GOT3 (cell line): ENCODE measurements around the gene HIVEP3.

Experiments used
- DNase-seq: peaks from one replicate; lab custom pipeline; 2025; ENCODE audit warnings: mixed read lengths; lab: John Stamatoyannopoulos, UW

HIVEP3 gene

GRCh38 chr1:41789661-41790330 lies 128.9 kb downstream of the HIVEP3 start:
- DNase-seq, result no peak

GRCh38 chr1:41788427-41788826 lies 130.3 kb downstream of the HIVEP3 start:
- no peak for DNase-seq

- no peak for DNase-seq
Observed at GRCh38 chr1:41784531-41785274, 134.0 kb downstream of the HIVEP3 start.

- DNase-seq, result peak; percentile 62
Observed at GRCh38 chr1:41783189-41783639, 135.5 kb downstream of the HIVEP3 start.

- DNase-seq, result no peak
Observed at GRCh38 chr1:41780916-41781315, 137.8 kb downstream of the HIVEP3 start.

- no peak for DNase-seq
Observed at GRCh38 chr1:41780322-41780721, 138.4 kb downstream of the HIVEP3 start.

- no peak for DNase-seq
Observed at GRCh38 chr1:41779360-41779759, 139.4 kb downstream of the HIVEP3 start.

GRCh38 chr1:41777695-41778094 lies 141.0 kb downstream of the HIVEP3 start:
- DNase-seq, result no peak

GRCh38 chr1:41776891-41777441 lies 141.8 kb downstream of the HIVEP3 start:
- DNase-seq, result no peak

- no peak for DNase-seq
Observed at GRCh38 chr1:41775956-41776585, 142.7 kb downstream of the HIVEP3 start.

GRCh38 chr1:41774471-41774990 lies 144.2 kb downstream of the HIVEP3 start:
- no peak for DNase-seq

- DNase-seq, result no peak
Observed at GRCh38 chr1:41773842-41774241, 144.9 kb downstream of the HIVEP3 start.

- no peak for DNase-seq
Observed at GRCh38 chr1:41773144-41773591, 145.6 kb downstream of the HIVEP3 start.

- no peak for DNase-seq
Observed at GRCh38 chr1:41769068-41769467, 149.7 kb downstream of the HIVEP3 start.

- DNase-seq, result no peak
Observed at GRCh38 chr1:41768583-41768982, 150.1 kb downstream of the HIVEP3 start.

- no peak for DNase-seq
Observed at GRCh38 chr1:41767534-41768525, 150.9 kb downstream of the HIVEP3 start.

GRCh38 chr1:41766546-41766945 lies 152.2 kb downstream of the HIVEP3 start:
- DNase-seq, result no peak

- no peak for DNase-seq
Observed at GRCh38 chr1:41766041-41766440, 152.7 kb downstream of the HIVEP3 start.

GRCh38 chr1:41765152-41765551 lies 153.6 kb downstream of the HIVEP3 start:
- no peak for DNase-seq

- no peak for DNase-seq
Observed at GRCh38 chr1:41764656-41765055, 154.1 kb downstream of the HIVEP3 start.

- DNase-seq, result no peak
Observed at GRCh38 chr1:41762777-41763176, 155.9 kb downstream of the HIVEP3 start.
